Measurements from ENCODE around the gene L1TD1.
"Not testable (repeated sequence)": the region's sequence is repeated elsewhere in the genome, so short reads cannot be mapped to it uniquely, and the experiment has no call there.

DNA sequence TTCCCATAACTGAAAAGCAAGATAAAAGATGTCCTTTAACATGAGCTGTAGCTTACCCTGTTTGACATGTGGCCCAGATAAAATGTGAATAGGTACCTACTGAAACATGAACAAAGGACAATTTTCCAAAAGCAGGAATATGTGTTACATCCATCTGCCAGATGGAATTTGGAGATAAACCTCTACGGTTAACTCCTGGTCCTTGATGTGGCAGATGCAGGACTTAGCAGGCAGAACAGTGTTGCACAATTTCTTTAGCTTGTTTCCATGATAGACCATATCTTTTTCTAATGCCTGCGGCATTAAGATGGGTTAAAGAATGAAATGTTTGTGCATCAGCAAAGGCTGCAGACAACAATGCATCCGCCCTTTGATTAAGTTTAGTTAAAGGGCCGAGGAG, 14.6 kb upstream of the L1TD1 start:
- TF ChIP-seq, protein P1, sequence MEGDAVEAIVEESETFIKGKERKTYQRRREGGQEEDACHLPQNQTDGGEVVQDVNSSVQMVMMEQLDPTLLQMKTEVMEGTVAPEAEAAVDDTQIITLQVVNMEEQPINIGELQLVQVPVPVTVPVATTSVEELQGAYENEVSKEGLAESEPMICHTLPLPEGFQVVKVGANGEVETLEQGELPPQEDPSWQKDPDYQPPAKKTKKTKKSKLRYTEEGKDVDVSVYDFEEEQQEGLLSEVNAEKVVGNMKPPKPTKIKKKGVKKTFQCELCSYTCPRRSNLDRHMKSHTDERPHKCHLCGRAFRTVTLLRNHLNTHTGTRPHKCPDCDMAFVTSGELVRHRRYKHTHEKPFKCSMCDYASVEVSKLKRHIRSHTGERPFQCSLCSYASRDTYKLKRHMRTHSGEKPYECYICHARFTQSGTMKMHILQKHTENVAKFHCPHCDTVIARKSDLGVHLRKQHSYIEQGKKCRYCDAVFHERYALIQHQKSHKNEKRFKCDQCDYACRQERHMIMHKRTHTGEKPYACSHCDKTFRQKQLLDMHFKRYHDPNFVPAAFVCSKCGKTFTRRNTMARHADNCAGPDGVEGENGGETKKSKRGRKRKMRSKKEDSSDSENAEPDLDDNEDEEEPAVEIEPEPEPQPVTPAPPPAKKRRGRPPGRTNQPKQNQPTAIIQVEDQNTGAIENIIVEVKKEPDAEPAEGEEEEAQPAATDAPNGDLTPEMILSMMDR (conservative IDR thresholded peaks at IDR 0.05 in 1 of 2, IDR thresholded peaks at IDR 0.05 in 1 of 2; ENCODE audit: low read depth in 1 of 2, low read length in 2 of 2), result not testable (repeated sequence)
- TF ChIP-seq EZH2 (IDR thresholded peaks at IDR 0.05; ENCODE audit: low read length, missing control alignments), result not testable (repeated sequence)

Measured in fibroblast of lung (primary cell).